ENCODE results near the gene DHRS11. TPM values are rescaled to one million over a fixed set of nuclear protein-coding genes. Genes with fewer than 3 reads are reported as not detected.
A peak's percentile ranks its signal among the peaks of the same experiment; 100 is the strongest.

DHRS11 gene
- total RNA-seq, 1 experiment from 2014 or later: 38.0 TPM

GRCh38 chr17:36640836-36641235 is 49.2 kb downstream of the DHRS11 start (continued):
- TF ChIP-seq STAT6 (CRISPR knock-in tag; conservative IDR thresholded peaks at IDR 0.05; ENCODE audit: low read depth) (no peak), TEAD1 (CRISPR knock-in tag; IDR thresholded peaks at IDR 0.05) (no peak)

GRCh38 chr17:36641331-36641876 is 49.7 kb downstream of the DHRS11 start:
- CTCF ChIA-PET: interaction anchor here (0.9 to 1.6 kb wide), 7 partner anchors 15 to 406 kb away, joined by 4 to 11 read pairs (median 6); no protein-coding TSS in a partner anchor
- DNase-seq (ENCODE audit: low spot score) (peak; percentile 58), ATAC-seq (peak; percentile 80)
- peaks cover 63% of the 10 kb centered on the region for H3K27me3 Mint-ChIP-seq (ENCODE audit: low read depth)
- peaks cover 23% of the 10 kb centered on the region for H3K4me1 Mint-ChIP-seq
- POLR2A ChIA-PET: interaction anchor here (0.6 to 1.1 kb wide), 2 partner anchors 10 to 38 kb away, joined by 3 read pairs; no protein-coding TSS in a partner anchor
- no peak overlapping the region for H3K27ac Mint-ChIP-seq
- peak overlapping the region; percentile 76 for H3K4me3 Mint-ChIP-seq
- H3K36me3 Mint-ChIP-seq: no peaks in the 10 kb centered on the region
- H3K9me3 Mint-ChIP-seq: no peaks in the 10 kb centered on the region
- no peak for TF ChIP-seq NFYB (CRISPR knock-in tag; conservative IDR thresholded peaks at IDR 0.05; ENCODE audit: low read depth)
- no peak for TF ChIP-seq ATF2 (CRISPR knock-in tag; IDR thresholded peaks at IDR 0.05; ENCODE audit: borderline replicate concordance, low read depth)
- no peak for TF ChIP-seq AR (CRISPR knock-in tag; IDR thresholded peaks at IDR 0.05)
- TF ChIP-seq ETV6 (CRISPR knock-in tag; IDR thresholded peaks at IDR 0.05): 0 out of 2 replicates have a peak, but pooled peaks have one; percentile 25
- 0 out of 2 replicates have a peak, but pooled peaks have one; percentile 60 for TF ChIP-seq RELA (CRISPR knock-in tag; IDR thresholded peaks at IDR 0.05; ENCODE audit: borderline replicate concordance)
- no peak for TF ChIP-seq E2F4 (CRISPR knock-in tag; IDR thresholded peaks at IDR 0.05; ENCODE audit: borderline replicate concordance, low read depth)
- TF ChIP-seq ZNF281 (CRISPR knock-in tag; IDR thresholded peaks at IDR 0.05): no peak
- no peak for TF ChIP-seq ZNF423 (CRISPR knock-in tag; IDR thresholded peaks at IDR 0.05)
- no peak for TF ChIP-seq ZSCAN18 (CRISPR knock-in tag; IDR thresholded peaks at IDR 0.05)
- no peak for TF ChIP-seq SMAD4 (CRISPR knock-in tag; IDR thresholded peaks at IDR 0.05)
- TF ChIP-seq HMGA2 (CRISPR knock-in tag; IDR thresholded peaks at IDR 0.05): no peak
- TF ChIP-seq CREB1 (CRISPR knock-in tag; IDR thresholded peaks at IDR 0.05): no peak
- no peak for TF ChIP-seq GABPB1 (CRISPR knock-in tag; IDR thresholded peaks at IDR 0.05)
- no peak for TF ChIP-seq OVOL2 (CRISPR knock-in tag; IDR thresholded peaks at IDR 0.05; ENCODE audit: borderline replicate concordance)
- TF ChIP-seq ELF4 (CRISPR knock-in tag; IDR thresholded peaks at IDR 0.05; ENCODE audit: low read depth): no peak
- no peak for TF ChIP-seq NR2C2 (CRISPR knock-in tag; IDR thresholded peaks at IDR 0.05)
- TF ChIP-seq AFF4 (CRISPR knock-in tag; IDR thresholded peaks at IDR 0.05; ENCODE audit: borderline replicate concordance): no peak

All from WTC11 (cell line).